Right lobe of liver (tissue), 4 donors: ENCODE results near the gene MFNG.

Source experiments
- POLR2A ChIP-seq: fragments of 450-650 bp; IDR thresholded peaks from one replicate; pipeline ENCODE4 v1.6.1; 2017; ENCODE audit warnings: antibody characterized with exemption, mild to moderate bottlenecking
- TF ChIP-seq, protein P1 (sequence below), 4 donors: fragments of 200-600 bp in 3 of 4; fragments of 450-650 bp in 1 of 4; IDR thresholded peaks; one replicate each; pipeline versions ENCODE4 v1.5.1 to v1.8.0; 2016 to 2022; ENCODE audit warnings: antibody characterized with exemption in 4 of 4, mild to moderate bottlenecking in 2 of 4
- donor health status: DM: no; HTN: no; CAD: no.
- donor health status: DM: no; HTN: no; CAD: no.
- donor health status: DM: no; HTN: yes; CAD: no.

DNA sequence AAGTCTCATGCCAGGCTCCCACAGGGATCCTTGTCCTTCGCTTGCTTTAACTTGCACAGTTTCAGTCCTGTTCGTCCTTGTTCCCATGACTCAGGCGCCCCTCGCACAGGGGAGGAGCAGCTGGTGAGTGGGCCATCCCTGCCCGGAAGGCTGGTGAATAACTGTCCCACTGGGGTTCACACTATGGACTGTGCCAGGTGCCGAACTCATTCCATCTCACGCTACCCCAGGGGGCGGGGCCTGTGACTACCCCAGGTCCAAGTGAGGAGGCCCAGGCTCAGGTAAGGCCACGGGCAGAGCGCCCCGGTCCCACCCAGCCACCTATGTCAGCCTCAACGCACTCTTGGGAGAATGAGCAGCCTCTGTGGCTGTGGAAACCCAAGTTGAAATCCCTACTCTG, 40.2 kb upstream of the MFNG start:
- TF ChIP-seq, protein P1, sequence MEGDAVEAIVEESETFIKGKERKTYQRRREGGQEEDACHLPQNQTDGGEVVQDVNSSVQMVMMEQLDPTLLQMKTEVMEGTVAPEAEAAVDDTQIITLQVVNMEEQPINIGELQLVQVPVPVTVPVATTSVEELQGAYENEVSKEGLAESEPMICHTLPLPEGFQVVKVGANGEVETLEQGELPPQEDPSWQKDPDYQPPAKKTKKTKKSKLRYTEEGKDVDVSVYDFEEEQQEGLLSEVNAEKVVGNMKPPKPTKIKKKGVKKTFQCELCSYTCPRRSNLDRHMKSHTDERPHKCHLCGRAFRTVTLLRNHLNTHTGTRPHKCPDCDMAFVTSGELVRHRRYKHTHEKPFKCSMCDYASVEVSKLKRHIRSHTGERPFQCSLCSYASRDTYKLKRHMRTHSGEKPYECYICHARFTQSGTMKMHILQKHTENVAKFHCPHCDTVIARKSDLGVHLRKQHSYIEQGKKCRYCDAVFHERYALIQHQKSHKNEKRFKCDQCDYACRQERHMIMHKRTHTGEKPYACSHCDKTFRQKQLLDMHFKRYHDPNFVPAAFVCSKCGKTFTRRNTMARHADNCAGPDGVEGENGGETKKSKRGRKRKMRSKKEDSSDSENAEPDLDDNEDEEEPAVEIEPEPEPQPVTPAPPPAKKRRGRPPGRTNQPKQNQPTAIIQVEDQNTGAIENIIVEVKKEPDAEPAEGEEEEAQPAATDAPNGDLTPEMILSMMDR (IDR thresholded peaks at IDR 0.05): no peak
- TF ChIP-seq POLR2A: no peak
